HCT116 (cell line): ENCODE data around the gene CLOCK. TPM values are rescaled to one million over a fixed set of nuclear protein-coding genes. Genes with fewer than 3 reads are reported as not detected.

Experiments used
- ATAC-seq: fragments of 200-7000 bp; cut with Tn5 transposase; 2 replicates; pipeline ENCODE4 v1.9.1; 2020; ENCODE audit warnings: mild to moderate bottlenecking, moderate library complexity
- BruUV-seq: library from RNA; stranded (reverse); fragments of 400-500 nt; replicated peaks from 2 replicates; lab custom pipeline; 2021; lab: Mats Ljungman, UMichigan
- CTCF ChIA-PET: fragments of 300-600 bp; sonication (Branson Sonifier 250); formaldehyde crosslinking; loops from one replicate; lab custom pipeline; 2021; ENCODE audit warnings: antibody characterized with exemption; lab: Charles Lee
- POLR2A ChIA-PET: fragments of 300-600, 350-600 bp; sonication (Branson Sonifier 250); formaldehyde crosslinking; loops from one replicate; lab custom pipeline; 2021; ENCODE audit warnings: antibody characterized with exemption; lab: Charles Lee
- RAD21 ChIA-PET, 2 experiments: fragments of 300-600 bp; sonication (Branson Sonifier 250); formaldehyde crosslinking; loops; one replicate each; lab custom pipeline; 2023; ENCODE audit warnings: low total read pairs in 2 of 2; ENCODE audit not compliant: uncharacterized antibody in 2 of 2, unreplicated experiment in 2 of 2, low non-redundant PET in 1 of 2; lab: Charles Lee
- DNase-seq: peaks from one replicate; pipeline ENCODE4 v3.0.0-alpha.2; 2010; ENCODE audit warnings: low read depth, low spot score
- H2AFZ ChIP-seq: fragments of 200-600 bp; shearing (Covaris generic), sonication (generic); 2 replicates; pipeline ENCODE4 v1.6.1; 2017; ENCODE audit warnings: low read depth, mixed run types, mixed read lengths, antibody characterized with exemption, low read length; ENCODE audit not compliant: poor library complexity, severe bottlenecking
- H3K27ac ChIP-seq: 2 replicates; pipeline ENCODE4 v1.5.1; 2012; ENCODE audit warnings: low read depth, low read length
- H3K27me3 ChIP-seq: fragments of 200-600 bp; sonication (generic); 2 replicates; pipeline ENCODE4 v1.6.1; 2016; ENCODE audit warnings: mixed run types, low read length, mixed read lengths; ENCODE audit not compliant: insufficient read depth
- H3K36me3 ChIP-seq, 2 experiments: fragments of 200-500 bp in 1 of 2; fragments of 200-600 bp in 1 of 2; sonication (Bioruptor generic) in 1 of 2; sonication (generic) in 1 of 2; 2 replicates each; pipeline versions ENCODE4 v1.5.1 to v1.6.1; 2014 to 2016; ENCODE audit warnings: low read length in 2 of 2, inconsistent platforms in 1 of 2, mixed read lengths in 1 of 2, mixed run types in 1 of 2; ENCODE audit not compliant: insufficient read depth in 2 of 2, control insufficient read depth in 1 of 2
- H3K4me1 ChIP-seq, 2 experiments: fragments of 200-600 bp in 1 of 2; sonication (generic) in 1 of 2; 2 replicates each; pipeline versions ENCODE4 v1.5.1 to v1.6.1; 2012 to 2017; ENCODE audit warnings: low read length in 2 of 2, inconsistent platforms in 1 of 2, mild to moderate bottlenecking in 1 of 2, mixed read lengths in 1 of 2, mixed run types in 1 of 2, moderate library complexity in 1 of 2; ENCODE audit not compliant: insufficient read depth in 2 of 2, control insufficient read depth in 1 of 2
- H3K4me2 ChIP-seq: fragments of 200-600 bp; sonication (generic); 2 replicates; pipeline ENCODE4 v1.6.1; 2017; ENCODE audit warnings: mixed run types, low read length, mixed read lengths
- H3K4me3 ChIP-seq, 2 experiments: fragments of 200-600 bp in 1 of 2; sonication (generic) in 1 of 2; replicated peaks in 1 of 2; 2 replicates each; pipeline ENCODE4 v1.5.1; 2011 to 2016; ENCODE audit warnings: low read length in 2 of 2, control low read depth in 1 of 2, low read depth in 1 of 2, mild to moderate bottlenecking in 1 of 2, mixed read lengths in 1 of 2, mixed run types in 1 of 2
- H3K79me2 ChIP-seq: fragments of 200-600 bp; sonication (generic); 2 replicates; pipeline ENCODE4 v1.6.1; 2017; ENCODE audit warnings: mild to moderate bottlenecking, mixed run types, low read length, moderate library complexity, mixed read lengths; ENCODE audit not compliant: insufficient read depth
- H3K9ac ChIP-seq: fragments of 200-600 bp; sonication (generic); 2 replicates; pipeline ENCODE4 v1.6.1; 2016; ENCODE audit warnings: low read length, mixed read lengths
- H3K9me2 ChIP-seq: fragments of 200-600 bp; sonication (generic), shearing (Covaris generic); 2 replicates; pipeline ENCODE4 v1.6.1; 2017; ENCODE audit warnings: mixed run types, mild to moderate bottlenecking, moderate library complexity; ENCODE audit not compliant: insufficient read depth
- H3K9me3 ChIP-seq, 2 experiments: fragments of 200-500 bp in 1 of 2; fragments of 200-600 bp in 1 of 2; sonication (Bioruptor generic) in 1 of 2; sonication (generic) in 1 of 2; 2 replicates each; pipeline ENCODE4 v1.6.1; 2014 to 2017; ENCODE audit warnings: low read length in 2 of 2, mixed read lengths in 2 of 2, inconsistent platforms in 1 of 2, low read depth in 1 of 2, mild to moderate bottlenecking in 1 of 2, mixed run types in 1 of 2, moderate library complexity in 1 of 2; ENCODE audit not compliant: control insufficient read depth in 1 of 2, insufficient read depth in 1 of 2
- H4K20me1 ChIP-seq: fragments of 200-600 bp; sonication (generic), shearing (Covaris generic); 2 replicates; pipeline ENCODE4 v1.6.1; 2017; ENCODE audit warnings: mixed run types, mild to moderate bottlenecking, moderate library complexity; ENCODE audit not compliant: insufficient read depth
- CBX3 ChIP-seq: IDR thresholded peaks from 2 replicates; pipeline ENCODE4 v1.6.1; 2012; ENCODE audit warnings: low read depth
- EZH2phosphoT487 ChIP-seq: fragments of 200-600 bp; IDR thresholded peaks from 2 replicates; pipeline ENCODE4 v1.6.1; 2018; ENCODE audit warnings: antibody characterized with exemption, borderline replicate concordance
- FOSL1 ChIP-seq: IDR thresholded peaks from 2 replicates; pipeline ENCODE4 v1.6.1; 2012; ENCODE audit warnings: low read depth
- SIN3A ChIP-seq: IDR thresholded peaks from 2 replicates; pipeline ENCODE4 v1.6.1; 2012; ENCODE audit warnings: low read depth
- SP1 ChIP-seq: IDR thresholded peaks from 2 replicates; pipeline ENCODE4 v1.6.1; 2012; ENCODE audit warnings: low read depth
- SRF ChIP-seq: IDR thresholded peaks from 2 replicates; pipeline ENCODE4 v1.6.1; 2012; ENCODE audit warnings: low read depth
- TCF7L2 ChIP-seq: IDR thresholded peaks from 2 replicates; pipeline ENCODE4 v1.7.0; 2011; ENCODE audit warnings: borderline replicate concordance, inconsistent platforms; ENCODE audit not compliant: insufficient read depth, insufficient read length; ENCODE audit errors: extremely low read depth
- ZFX ChIP-seq: fragments of 450-650 bp; IDR thresholded peaks from 2 replicates; pipeline ENCODE4 v1.6.1; 2017
- intact Hi-C: fragments of 100-400 bp; cut with micrococcal nuclease; formaldehyde crosslinking; loops from 2 replicates; pipeline ENCODE4 v1.10.0; 2022
- total RNA-seq: library from RNA; stranded (reverse); gene quantifications from one replicate; pipeline ENCODE4 v1.2.1, GENCODE V29; 2021; ENCODE audit not compliant: unreplicated experiment

Gene CLOCK
- total RNA-seq, 1 experiment from 2014 or later = 38.7 TPM

GRCh38 chr4:55397126-55397436 lies 149.6 kb downstream of the CLOCK start:
- ChIA-PET CTCF (no interaction called here), RAD21 (no interaction called here), POLR2A (no interaction called here)
- TF ChIP-seq FOSL1 (no peak), SRF (no peak), SP1 (no peak), CBX3 (no peak), SIN3A (no peak)
- Histone ChIP-seq H3K27ac (peak overlapping the region; percentile 90), H3K79me2 (peaks cover 60% of the 10 kb centered on the region), H3K9me2 (no peaks in the 10 kb centered on the region), H3K27me3 (no peaks in the 10 kb centered on the region), H3K4me1 (peaks cover 18 to 29% of the 10 kb centered on the region in 2 experiments), H3K4me3 (peak overlapping the region; percentile 80 to 92), H3K9ac (peak overlapping the region; percentile 92), H4K20me1 (peaks cover 24% of the 10 kb centered on the region; the same call in 1 of the 2 replicates), H2AFZ (no peak overlapping the region), H3K9me3 (no peaks in the 10 kb centered on the region), H3K36me3 (peaks cover 9 to 18% of the 10 kb centered on the region in 2 experiments), H3K4me2 (peak overlapping the region; percentile 77)
- ATAC-seq (no peak), DNase-seq (no peak)
- intact Hi-C loops = no loop called here
- BruUV-seq = TSS peak; percentile 54

GRCh38 chr4:55396308-55397125 lies 150.2 kb downstream of the CLOCK start:
- Histone ChIP-seq H2AFZ (no peak overlapping the region), H3K79me2 (peaks cover 55% of the 10 kb centered on the region), H3K9me2 (no peaks in the 10 kb centered on the region), H4K20me1 (peaks cover 22% of the 10 kb centered on the region; the same call in 1 of the 2 replicates), H3K4me3 (peak overlapping the region; percentile 80 to 92), H3K4me2 (peak overlapping the region; percentile 77), H3K27me3 (no peaks in the 10 kb centered on the region), H3K4me1 (peaks cover 18 to 29% of the 10 kb centered on the region in 2 experiments), H3K27ac (peak overlapping the region; percentile 90), H3K36me3 (peaks cover 9 to 18% of the 10 kb centered on the region in 2 experiments), H3K9me3 (no peaks in the 10 kb centered on the region), H3K9ac (peak overlapping the region; percentile 92)
- ChIA-PET POLR2A (interaction anchor here (1.7 to 2.2 kb wide), 2 partner anchors 10 to 51 kb away, joined by 6 to 12 read pairs; partner anchors contain the start of gene SRD5A3), RAD21 (interaction anchor here in 1 of 2 experiments (1.1 kb wide), 1 partner anchor 10 kb away, joined by 3 read pairs; no protein-coding TSS in a partner anchor), CTCF (no interaction called here)
- peak; percentile 41 for ATAC-seq
- DNase-seq = no peak
- no peak for TF ChIP-seq SP1
- TF ChIP-seq ZFX = peak; percentile 95
- TF ChIP-seq EZH2phosphoT487 = no peak
- TF ChIP-seq SRF = peak; percentile 78
- TF ChIP-seq TCF7L2 = peak; percentile 88
- intact Hi-C loops = no loop called here
- BruUV-seq = no TSS peak
